ENCODE data around the gene TBX2.

- TF ChIP-seq CTCF (IDR thresholded peaks at IDR 0.05): no peak
- no peak for TF ChIP-seq EP300 (IDR thresholded peaks at IDR 0.05)
- TF ChIP-seq POLR2A (IDR thresholded peaks at IDR 0.05): no peak
Observed at GRCh38 chr17:61443475-61443882, 43.8 kb downstream of the TBX2 start.
